Stimulated activated CD8-positive, alpha-beta memory T cell treated with anti-CD3 and anti-CD28 coated beads, Interleukin-4, amount 100 ng/mL, for 1 hour (primary cell): ENCODE measurements around the gene ORMDL3.
"Not testable (repeated sequence)": the region's sequence is repeated elsewhere in the genome, so short reads cannot be mapped to it uniquely, and the experiment has no call there.

Experiments used
- DNase-seq, 2 donors: peaks; one replicate each; pipeline ENCODE4 v3.0.0-alpha.2; 2020; ENCODE audit warnings: low read depth in 2 of 2, low spot score in 1 of 2

Gene ORMDL3

DNA sequence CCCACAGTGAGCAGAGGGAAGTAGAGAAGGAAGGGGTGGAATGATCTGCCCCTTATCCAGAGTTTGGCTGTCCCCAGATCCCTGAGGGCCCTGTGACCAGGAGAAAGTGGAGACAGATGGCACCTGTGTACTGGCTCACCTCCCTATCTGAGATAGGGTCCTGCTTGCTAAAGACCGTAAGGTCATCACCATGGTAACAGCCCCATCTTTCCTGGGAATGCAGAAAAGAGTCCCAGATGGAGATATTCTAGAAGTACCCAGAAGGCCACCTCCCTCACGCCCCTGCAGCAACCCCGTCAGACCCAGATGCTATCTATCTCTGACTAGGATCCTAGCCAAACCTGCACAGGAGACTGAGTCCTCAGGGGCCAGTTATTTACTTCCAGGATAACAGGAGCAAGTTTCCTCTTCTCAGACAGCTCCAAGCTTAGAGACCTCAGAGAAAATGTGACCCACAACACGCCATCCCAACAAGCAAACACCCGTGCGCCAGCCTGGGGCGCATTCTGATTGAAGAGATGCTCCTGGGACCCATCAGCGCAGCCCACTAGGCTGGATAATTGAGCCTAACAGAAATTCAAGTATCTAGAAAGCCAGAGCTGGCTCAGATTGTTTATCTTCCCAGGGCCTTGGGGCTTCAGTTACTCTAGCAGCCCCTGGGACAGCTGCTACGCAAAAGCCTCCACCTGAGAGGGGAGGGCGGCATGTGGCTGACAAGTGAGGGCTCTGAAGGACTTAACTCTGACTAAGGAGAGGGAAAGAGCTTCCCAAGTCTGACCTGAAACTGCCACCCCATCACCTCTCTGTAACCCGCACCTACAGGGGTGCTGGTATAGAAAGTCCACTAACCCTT lies 1.9 kb downstream of the ORMDL3 start:
- no peak for DNase-seq

GRCh38 chr17:39924691-39925055 lies 2.7 kb downstream of the ORMDL3 start:
- no peak for DNase-seq

GRCh38 chr17:39923836-39924690 lies 3.3 kb downstream of the ORMDL3 start:
- DNase-seq, result no peak

- DNase-seq, result no peak
These were observed 4.2 kb downstream of the ORMDL3 start for GRCh38 chr17:39923230-39923629.

DNA sequence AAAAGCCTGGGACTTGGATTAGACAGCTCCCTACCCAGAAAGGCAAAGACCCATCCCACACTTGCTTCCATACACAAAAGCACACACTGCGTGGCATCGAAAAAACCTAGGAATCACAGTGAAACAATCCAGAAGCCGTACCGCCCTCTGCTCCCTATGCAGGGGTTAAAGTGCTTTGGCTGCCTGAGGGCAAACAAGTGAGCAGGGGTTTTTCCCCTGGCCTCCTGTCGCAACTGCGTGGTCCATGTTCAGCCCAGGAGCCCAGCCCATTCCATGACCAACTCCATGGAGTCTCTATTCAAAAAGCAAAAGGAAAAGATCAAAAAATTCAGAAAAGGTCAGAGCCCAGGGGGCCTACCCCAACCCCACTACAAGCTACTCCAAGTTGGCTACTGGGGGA lies 5.4 kb downstream of the ORMDL3 start:
- no peak for DNase-seq

DNA sequence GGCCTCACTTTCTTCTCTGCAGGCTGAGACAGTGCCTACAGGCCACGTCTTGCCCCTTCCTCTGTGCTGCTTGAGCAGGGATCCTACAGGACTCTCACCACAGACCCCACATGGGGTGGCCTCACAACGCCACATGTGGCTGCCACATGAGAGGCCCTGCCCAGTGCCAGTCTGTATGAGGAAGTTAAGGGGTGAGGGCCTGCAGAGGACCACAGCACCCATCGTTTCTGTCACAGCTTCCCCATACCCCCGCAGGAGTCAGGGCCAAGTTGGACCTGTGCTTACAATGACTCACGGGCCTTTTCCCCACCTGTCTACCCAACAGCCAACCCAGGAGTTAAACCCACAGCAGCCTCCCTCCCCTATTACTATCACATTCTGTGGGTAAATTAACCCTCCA lies 6.1 kb downstream of the ORMDL3 start:
- DNase-seq, result no peak

DNA sequence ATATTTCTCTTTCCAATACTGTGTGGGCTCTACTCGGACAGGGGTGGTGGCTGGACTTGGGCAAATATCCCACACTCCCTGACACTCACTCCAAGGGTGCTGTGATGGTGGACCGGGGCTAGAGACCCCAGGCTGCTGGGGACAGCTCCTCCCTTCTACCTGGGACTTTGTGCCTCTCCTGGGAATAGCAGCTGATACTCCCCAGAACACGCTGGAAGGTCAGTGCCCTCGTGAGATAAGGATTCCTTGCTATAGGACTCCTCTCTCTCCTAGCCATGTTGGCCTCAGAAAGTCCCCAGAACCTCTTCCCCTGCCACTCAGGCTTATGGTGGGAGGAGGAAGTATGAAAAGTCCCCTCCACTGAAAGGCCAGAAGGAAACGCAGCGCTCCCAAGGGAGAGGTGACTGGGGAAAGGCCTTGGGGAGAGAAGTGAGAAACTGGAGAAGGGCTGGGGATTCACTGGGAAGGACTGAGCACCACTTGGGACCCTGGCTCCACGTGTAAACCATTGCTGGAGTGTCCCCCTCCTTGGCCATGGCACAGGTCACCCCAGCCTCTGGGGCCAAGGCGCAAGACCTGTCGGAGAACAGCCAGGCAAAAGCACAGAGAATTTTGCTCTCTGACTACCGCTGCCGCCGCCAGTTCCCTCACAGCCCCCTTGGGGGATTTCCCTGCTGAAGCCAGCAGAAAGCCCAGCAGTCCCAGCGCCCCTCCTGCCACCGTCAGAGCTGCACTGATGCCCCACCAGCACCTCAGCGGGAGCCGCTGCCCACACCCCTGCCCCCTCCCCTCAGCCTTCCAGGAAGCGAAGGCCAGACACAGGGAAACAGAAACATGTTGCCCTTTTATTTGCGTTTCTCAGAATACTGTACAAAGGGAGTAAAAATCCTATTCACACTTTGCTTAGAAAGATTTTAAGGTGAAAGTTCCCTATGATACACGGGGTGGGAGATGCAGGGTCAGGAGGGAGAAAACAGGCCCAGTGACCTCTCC lies 6.9 kb downstream of the ORMDL3 start:
- DNase-seq, result no peak

DNA sequence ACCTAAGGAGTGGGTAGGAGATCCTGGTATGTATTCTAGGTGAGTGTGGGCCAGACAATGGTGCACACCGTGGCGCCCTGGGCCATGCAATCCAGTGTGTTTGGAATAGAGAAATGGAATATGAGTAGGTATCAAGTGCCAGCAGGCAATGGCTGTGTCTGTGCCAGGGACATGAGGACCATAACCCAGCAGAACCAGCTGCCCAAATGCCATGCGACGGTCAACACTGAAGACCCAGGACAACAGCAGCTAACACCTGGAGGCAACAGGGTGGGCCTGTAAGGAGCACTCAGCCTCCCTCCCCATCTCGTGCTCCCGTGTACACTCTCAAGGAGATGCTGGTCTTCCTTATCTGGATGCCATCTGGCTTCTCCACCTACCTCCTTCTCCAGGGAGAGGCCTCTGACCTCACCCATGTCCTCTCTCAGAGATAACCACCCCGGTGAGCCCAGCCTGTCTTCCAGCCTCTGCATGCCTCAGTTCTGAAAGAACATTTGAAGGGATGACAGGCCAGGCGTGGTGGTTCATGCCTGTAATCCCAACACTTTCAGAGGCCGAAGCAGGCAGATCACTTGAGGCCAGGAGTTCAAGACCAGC lies 8.2 kb downstream of the ORMDL3 start:
- no peak for DNase-seq

- no peak for DNase-seq
These were observed 10.5 kb downstream of the ORMDL3 start for GRCh38 chr17:39916918-39917317.

GRCh38 chr17:39915559-39915958 lies 11.8 kb downstream of the ORMDL3 start:
- no peak for DNase-seq

- DNase-seq, result no peak
These were observed 13.4 kb downstream of the ORMDL3 start for GRCh38 chr17:39913989-39914388.

DNA sequence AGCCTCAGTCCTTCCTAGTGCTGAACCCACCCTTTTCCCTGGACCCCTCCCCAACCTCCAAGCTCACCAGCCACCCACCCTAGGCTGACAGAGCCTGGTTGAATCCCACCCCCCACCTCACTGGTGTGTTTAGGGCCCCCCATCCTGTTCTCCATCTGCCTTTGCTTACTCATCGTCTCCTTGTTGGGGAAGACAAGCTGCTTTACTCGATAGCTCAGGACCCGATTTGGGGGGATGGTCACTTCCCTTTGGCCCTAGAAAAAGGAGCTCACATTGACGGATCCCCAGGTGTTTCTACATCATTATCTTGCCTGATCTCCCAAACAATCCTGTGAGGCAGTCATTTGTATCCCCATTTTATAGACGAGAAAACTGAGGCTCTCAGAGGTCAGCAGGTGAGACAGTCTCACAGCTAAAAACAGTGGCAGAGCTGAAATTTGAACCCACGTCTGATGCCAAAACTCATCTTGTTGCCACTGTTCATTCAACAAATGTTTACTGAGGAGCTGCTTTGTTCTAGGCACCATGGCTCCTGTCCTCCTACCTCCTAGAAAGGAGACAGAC lies 18.5 kb downstream of the ORMDL3 start:
- no peak for DNase-seq

DNA sequence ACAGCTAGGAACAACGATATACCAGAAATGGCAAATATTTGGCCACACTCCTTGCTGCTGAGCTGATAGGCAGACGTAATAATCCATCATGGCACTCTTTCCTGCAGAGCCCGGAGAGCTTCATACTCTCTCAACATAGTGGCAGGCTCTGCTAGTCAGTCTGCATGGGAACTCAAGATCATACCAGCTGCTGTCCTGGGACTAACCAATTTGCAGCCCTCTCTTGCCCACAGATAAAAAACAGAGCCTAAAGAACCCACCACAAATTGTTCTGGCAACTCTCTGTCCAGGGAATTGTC lies 22.5 kb downstream of the ORMDL3 start:
- DNase-seq, result no peak

DNA sequence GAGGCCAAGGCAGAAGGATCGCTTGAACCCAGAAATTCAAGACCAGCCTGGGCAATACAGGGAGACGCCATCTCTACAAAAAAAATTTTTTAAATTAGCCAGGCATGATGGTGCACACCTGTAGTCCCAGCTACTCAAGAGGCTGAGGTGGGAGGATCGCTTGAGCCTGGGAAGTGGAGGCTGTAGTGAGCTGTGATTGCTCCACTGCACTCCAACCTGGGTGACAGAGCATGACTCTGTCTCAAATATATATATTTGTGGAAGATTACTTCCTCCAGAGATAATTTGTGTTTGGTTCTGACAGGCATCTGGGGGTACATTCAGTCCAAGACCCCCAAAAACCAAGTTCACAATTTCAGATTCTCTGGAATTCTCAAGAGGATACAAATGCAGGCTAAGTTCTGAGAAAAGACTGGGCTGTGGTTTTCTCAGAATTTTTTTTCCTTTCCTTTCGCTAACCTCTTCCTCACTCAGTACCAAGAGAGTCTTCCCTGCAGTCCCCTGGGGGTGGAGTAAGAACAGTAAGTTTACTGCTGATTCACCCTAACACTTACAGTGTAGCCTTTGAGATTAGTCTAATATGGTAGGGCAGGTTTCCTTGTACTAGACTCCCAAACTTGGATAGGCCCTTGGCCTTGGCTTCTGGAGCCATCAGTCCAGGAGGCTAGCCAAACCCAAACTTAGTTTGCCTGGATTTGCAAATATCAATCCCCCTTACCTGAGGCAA lies 24.1 kb downstream of the ORMDL3 start:
- DNase-seq, result no peak

GRCh38 chr17:39902027-39902426 lies 25.4 kb downstream of the ORMDL3 start:
- not testable (repeated sequence) for DNase-seq

DNA sequence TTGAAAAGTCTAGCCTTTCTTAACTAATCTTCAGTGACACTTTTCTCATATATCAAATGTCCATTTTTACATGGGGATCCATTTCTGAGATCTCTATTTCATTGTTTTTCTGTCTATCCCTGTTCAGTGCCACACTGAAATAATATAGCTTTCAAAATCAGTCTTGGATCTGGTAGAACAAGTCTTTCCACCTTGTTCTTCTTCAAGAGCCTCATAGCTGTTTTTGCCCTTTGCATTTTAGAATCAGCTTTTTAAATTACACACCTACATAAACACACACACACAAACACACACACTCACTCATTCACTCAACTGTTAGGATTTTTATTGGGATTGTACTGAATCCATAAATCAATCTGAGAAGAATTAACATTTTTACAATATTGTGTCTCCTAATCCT lies 28.2 kb downstream of the ORMDL3 start:
- DNase-seq, result no peak

DNA sequence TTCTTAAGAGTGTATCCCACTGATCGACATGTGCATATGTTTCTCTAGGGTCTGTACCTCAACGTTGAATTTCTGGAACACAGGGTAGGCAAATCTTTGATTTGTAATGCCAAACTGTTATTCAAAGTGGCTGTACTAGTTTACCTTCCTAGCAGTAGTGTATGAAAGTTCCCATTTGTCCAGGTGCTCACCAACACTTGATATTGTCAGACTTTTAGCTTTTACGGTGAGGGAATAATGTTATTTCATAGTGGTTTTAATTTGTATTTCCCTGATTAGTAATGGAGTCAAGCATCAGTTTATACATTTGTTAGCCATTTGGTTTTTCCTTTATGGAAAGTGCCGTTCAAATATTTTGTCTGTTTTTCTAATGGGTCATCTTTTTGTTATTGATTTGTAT lies 29.3 kb downstream of the ORMDL3 start:
- no peak for DNase-seq

GRCh38 chr17:39894681-39895376 lies 32.6 kb downstream of the ORMDL3 start:
- DNase-seq, result no peak

DNA sequence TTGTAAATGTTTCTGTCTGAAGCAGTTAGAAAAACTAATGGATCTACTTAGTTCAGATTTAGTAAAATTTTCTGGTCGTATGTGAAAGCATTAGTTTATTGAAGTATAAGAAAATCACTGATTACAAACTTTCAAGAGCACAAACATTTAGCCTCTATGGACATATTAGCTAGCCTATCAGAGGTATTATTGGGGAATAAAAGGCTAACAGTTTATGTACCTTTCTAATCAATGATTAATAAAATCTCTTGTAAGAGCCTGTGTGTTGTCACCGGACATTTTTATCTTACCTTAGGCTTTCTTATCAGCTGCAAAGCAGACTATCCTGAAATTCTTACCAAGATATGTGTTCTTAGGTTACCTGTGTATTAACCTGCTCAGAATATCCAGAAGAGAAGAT lies 38.2 kb downstream of the ORMDL3 start:
- DNase-seq, result no peak
